ENCODE results near the gene ZNF80.

- TF ChIP-seq GATA2 (IDR thresholded peaks at IDR 0.05; ENCODE audit: low read depth, low read length) (no peak), GATA3 (IDR thresholded peaks at IDR 0.05; ENCODE audit: low read depth, low read length) (no peak)
Observed at GRCh38 chr3:114286266-114286665, 48.9 kb upstream of the ZNF80 start.
